Suppressor macrophage treated with lipopolysaccharide for 4 hours (primary cell): ENCODE data around the gene VPREB1.
A peak's percentile ranks its signal among the peaks of the same experiment; 100 is the strongest.
"Not testable (repeated sequence)": the region's sequence is repeated elsewhere in the genome, so short reads cannot be mapped to it uniquely, and the experiment has no call there.

Experiments
- DNase-seq: peaks from one replicate; pipeline ENCODE4 v3.0.0-alpha.2; 2020

Gene VPREB1, protein sequence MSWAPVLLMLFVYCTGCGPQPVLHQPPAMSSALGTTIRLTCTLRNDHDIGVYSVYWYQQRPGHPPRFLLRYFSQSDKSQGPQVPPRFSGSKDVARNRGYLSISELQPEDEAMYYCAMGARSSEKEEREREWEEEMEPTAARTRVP

DNA sequence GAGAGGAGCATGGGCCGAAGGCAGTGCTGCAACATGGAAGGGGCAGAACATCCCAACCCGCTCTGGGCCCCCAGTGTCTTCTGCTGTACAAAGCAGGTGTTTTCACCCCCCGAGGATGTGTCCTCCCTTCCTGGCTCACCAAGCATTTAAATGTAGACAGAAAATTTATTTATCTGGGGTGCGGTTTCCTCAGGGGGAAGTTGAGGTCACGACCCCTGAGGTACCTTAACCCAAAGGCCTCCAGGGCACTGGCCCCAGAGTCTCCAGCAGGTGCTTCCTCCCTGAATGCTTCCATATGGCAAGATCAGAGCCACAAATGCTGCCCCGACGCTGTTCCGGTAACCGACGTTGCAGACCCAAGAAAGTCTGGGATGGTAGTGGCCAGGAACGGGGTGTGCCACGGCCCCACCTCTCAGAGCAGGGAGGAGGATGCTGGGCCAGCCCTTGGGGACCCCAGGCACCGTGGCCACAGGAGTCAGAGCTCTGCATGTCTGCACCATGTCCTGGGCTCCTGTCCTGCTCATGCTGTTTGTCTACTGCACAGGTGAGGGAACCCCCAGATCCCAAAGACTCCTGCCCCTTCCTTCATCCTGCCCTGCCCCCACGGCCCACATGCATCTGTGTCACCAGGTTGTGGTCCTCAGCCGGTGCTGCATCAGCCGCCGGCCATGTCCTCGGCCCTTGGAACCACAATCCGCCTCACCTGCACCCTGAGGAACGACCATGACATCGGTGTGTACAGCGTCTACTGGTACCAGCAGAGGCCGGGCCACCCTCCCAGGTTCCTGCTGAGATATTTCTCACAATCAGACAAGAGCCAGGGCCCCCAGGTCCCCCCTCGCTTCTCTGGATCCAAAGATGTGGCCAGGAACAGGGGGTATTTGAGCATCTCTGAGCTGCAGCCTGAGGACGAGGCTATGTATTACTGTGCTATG lies at the start of gene VPREB1:
VPREB1 (plus strand) TSS at position 471 of the 935 bp plus-strand sequence; CDS start at position 499, 28 bp downstream.
- DNase-seq: no peak

DNA sequence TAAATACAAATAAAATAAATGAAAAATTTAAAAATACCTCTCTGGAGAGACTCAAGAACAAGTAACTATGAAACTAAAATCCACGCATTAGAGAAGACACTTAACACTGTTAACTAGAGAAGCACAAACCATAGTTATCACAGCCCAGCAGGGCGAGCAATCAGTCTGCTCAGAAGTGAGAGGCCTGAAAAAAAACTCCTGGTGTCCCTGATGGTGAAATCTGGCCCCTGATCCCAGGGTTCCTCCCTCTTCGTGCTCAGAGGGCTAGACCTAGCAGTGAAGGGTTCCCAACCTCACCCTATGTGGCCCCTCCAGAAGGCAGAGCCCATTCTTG lies 49.7 kb upstream of the VPREB1 start:
- no peak for DNase-seq

DNA sequence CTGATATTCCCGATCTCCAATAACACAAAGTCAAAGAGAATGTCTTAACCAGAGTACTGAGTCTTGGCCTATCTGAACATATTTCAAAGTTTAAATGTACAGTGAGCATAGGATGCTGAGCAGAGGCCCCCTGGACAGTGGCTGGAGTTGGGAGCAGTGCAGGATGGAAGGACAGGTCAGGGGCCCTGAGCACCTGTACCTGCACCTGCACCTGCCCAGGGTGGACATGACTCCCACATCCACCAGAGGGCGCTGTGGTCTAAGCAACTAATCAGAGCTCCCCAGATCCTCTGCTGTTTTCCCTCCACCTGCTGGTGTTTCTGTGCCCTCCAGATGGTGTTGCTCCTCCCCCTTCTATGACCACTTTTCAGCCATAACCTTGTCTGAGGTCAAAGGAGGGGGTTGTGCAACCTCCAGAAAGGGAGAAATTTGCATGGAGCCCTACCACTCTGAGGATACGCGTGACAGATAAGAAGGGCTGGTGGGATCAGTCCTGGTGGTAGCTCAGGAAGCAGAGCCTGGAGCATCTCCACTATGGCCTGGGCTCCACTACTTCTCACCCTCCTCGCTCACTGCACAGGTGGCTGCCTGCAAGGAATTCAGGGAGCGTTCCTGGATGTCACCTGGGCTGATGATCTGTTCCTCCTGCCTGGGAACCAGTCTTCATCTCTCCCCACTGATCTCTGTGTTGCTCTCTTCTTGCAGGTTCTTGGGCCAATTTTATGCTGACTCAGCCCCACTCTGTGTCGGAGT lies 49.1 kb upstream of the VPREB1 start:
- DNase-seq: peak; percentile 57

DNA sequence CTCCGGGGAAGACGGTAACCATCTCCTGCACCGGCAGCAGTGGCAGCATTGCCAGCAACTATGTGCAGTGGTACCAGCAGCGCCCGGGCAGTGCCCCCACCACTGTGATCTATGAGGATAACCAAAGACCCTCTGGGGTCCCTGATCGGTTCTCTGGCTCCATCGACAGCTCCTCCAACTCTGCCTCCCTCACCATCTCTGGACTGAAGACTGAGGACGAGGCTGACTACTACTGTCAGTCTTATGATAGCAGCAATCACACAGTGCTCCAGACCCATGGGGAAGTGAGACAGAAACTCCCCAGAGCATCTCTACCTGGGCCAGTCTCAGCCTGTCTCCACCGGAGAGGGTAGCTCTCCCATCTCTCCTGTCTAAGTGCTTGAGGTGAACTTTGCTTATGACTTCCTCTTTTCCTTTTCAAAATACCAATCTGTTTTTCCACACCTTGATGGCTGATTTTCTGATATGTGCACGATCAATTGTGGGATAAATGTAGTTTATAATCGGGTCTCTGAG lies 48.5 kb upstream of the VPREB1 start:
- DNase-seq: no peak

DNA sequence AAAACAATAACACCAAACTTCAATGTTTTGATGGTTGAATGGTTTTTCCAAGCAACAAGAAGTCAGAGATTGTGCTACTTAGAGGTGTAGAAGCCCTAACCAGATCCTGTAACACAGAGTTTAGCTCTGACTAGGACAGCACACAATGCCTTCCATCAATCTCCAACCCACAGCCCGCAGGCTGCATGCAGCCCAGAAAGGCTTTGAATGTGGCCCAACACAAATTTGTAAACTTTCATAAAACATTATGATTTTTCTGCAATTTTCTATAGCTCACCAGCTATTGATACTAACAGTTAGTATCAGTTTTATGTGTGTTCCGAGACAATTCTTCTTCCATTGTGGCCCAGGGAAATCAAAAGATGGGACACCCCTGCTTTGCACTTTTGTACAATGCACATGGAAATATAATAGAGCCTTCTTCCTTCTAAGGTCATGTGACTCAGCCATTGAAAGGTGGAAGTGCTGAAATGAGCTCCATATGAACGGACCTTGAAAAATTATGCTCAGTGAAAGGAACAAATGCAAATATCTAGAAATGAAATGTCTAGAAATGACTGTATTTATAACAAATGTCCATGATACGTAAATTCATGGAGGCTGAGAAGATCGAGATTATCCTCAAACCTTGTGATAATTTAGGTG lies 47.6 kb upstream of the VPREB1 start:
- DNase-seq: no peak

DNA sequence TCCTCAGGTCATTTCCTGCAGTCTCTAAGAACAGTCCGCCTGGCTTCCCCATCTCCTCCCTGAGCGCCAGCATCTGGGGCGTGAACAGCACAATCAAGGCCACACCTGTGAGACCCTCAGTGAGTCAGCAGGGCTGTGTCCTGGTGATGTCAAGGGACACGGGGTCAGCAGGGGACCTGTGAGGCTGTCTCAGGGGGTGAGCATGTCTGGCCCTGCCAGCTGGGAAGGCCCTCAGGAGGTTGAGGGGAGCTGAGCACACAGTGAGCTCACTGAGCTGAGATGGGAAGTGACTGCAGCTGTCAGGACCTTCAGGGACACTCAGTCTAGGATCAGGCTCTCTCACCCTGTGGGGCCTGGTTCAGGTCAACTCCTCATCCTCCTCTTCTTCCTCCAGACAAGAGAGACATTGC lies 46.6 kb upstream of the VPREB1 start:
- DNase-seq: no peak

DNA sequence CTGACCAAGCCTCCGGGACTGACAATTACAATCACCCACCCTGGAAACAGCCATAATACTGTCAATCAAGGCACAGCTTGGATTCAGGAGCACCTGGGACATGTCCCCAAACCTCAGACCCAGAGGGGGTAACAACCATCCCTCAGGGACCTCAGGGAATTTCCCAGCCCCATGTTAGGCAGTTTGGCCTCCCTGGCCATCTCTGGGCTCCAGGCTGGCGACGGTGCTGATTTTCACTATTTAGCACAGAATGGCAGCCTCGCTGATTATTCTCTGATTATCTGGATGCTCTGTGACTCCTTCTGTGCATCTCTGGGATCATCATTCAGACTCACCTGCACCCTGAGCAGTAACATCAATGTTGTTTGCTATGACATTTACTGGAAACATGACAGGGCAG lies 45.8 kb upstream of the VPREB1 start:
- DNase-seq: no peak

DNA sequence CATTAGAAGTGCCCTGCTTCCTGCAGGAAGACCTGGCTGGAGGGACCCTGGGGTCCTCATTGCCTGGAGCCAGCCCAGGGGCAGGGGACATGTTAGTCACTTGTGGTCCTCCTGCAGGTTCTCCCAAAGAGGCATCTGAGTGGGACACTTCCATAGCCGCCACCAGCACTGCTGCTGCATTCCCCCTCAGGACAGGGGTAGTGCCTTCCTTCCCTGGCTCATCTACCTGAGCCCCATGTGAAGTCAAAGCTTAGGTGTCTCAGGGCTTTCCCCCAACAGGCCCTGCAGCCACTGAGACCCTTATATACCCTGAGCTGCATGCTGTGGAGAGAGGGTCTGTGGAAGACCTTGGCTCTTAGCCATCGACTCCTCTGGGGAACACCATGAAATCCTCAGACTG lies 45.0 kb upstream of the VPREB1 start:
- no peak for DNase-seq

DNA sequence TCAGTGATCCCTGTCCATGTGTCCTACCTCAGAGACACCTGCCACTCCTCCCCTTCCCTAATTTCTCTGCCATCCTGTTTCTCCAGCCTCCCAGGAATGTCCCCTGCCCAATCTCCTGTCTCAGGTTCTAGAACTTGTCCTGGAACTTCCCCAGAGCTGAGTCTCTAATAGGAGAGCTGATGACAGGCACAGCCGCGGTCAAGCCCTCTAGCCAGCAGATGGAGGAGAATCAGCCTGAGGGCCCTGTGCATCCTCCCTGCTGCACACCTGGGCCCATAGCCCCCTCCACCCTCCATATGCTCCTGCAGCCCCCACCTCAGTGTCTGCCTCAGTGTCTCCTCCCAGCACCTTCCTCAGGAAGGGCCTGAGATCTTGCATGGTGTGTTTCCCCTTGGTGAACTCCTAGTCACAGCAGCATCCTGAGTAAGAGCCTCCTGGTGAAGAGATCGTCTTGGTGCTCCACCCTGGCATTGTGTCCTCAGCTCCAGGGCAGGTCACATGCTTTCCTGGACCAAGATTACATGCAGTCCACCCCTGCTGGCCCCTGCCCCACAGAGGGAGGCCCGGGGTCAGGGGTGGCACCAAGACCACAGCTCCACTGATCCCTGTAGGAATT lies 43.9 kb upstream of the VPREB1 start:
- no peak for DNase-seq

DNA sequence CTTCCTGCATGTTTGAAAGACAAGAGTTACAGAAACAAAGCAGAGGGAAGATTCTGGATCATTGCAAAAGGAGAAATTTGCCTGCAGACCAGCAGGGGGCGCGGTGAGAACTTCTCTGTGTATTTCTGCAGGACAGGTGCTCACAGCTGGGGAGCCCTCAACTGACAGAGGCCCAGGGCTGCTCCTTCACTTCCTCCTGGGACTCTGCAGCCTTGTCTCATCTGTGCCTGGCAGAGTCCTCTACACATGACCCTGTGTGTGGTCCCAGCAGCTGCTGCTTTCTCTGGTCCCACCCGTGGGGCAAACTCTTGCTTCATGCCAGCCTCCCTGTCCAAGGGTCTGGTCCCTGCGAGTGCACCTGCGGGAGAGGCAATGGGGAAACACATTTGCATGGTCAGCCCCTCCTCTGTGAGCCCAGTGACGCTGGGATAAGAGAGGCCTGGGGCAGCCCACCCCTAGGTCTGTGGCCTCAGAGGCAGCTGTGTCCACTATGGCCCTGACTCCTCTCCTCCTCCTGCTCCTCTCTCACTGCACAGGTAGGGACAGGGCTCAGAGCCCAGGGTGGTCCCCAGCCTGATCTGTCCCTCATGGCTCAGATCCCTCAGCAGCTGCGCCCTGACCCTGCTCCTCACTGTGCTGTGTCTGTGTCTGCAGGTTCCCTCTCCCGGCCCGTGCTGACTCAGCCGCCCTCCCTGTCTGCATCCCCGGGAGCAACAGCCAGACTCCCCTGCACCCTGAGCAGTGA lies 43.2 kb upstream of the VPREB1 start:
- DNase-seq: peak; percentile 56

DNA sequence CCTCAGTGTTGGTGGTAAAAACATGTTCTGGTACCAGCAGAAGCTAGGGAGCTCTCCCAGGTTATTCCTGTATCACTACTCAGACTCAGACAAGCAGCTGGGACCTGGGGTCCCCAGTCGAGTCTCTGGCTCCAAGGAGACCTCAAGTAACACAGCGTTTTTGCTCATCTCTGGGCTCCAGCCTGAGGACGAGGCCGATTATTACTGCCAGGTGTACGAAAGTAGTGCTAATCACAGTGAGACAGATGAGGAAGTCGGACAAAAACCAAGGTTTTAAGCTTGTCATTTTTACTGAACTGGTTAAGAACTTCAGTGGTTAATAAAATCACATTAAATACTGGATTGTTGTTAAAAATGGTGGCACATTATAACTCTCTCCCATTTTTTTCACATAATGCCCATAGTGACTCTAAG lies 42.6 kb upstream of the VPREB1 start:
- DNase-seq: no peak

DNA sequence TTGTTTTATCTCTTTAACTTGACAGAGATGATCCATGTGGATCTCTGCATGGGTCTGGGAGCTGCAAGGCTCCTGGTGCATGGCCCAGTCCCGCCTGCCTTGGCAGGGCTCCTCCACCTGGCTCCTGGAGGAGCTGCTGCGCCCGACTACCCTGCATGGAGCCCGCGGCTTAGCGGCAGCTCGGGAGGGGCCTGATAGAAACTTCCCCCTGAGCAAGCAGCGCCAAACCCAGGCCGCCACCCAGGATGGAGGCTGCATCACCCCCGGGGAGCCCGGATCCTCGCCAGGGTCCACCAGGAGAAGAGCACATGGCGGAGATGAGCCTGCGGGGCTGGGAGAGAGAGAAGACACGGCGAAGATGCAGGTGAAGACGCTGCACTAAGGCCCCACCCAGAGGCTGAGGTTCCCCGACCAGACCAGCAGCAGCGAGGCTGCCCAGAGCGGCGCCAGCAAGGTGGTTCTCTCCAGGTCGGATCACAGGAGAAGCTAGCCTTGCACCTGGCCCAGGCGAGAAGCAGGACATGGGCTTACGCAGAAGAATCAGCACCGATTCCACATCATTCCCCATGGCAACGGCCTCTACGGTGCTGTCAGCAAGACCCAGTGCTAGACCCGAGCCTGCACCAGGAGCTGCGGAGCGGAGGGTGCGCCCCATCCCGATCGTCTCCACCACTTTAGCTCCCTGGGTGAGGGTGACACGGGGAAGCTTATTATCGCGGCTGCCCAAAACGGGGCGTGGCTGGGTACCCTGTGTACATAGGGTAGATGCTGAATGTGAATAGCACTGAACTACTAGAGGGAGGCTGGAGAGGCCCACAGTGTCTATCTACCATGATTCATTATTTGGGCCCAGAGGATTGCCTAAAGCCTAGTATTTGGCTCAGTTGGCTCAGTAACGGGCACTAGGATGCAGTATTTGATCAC lies 41.3 kb upstream of the VPREB1 start:
- DNase-seq: no peak

DNA sequence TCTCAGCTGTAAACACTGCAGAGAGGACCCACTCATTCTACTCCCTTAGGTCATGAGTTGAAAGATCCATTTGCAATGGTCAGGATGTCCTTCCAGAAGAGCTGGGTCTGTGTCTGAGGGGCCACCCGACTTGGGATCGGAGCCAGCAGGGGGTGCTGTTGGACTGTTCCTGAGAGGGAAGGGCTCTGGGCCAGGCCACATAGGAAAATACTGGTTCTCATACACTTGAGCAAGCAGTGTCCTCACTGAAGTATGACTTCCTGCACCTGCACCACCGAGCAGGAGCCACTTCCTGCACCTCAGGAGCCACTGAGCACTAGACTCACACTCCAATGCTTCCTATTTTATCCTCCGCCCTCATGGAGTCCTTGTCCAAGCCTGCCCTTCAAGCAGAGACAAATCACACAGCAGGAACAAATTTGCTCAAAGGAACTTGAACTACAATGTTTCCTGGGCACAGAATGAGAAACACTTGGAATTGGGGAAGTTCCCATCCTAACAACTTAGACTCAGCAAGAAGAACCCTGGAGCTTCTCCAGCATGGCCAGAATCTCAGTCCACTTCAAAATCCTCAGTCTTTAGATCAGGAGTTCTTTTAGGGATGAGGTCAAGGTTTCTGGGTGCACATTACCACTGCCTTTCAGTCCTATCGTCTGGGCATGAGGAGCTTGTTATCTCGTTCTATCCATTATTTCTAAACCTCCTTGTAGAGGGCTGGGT lies 36.6 kb upstream of the VPREB1 start:
- DNase-seq: peak; percentile 84

DNA sequence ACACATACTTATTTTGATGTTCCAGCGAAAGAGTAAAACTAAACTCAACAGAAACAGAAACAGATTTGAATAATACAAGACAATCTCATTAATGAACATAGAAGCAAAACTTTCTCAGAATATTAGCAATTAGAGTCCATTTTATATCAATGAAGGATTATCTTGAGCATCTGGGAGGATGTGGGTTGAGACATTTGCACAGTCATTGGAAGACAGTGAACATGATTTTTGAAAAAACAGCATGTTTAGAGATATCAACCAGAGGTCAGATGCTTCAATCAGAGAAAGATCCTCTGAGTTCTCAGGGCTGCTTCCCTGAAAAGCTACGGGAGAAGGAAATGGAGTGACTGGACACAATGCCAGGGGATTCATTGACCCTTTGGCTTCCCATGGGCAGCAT lies 35.9 kb upstream of the VPREB1 start:
- no peak for DNase-seq

DNA sequence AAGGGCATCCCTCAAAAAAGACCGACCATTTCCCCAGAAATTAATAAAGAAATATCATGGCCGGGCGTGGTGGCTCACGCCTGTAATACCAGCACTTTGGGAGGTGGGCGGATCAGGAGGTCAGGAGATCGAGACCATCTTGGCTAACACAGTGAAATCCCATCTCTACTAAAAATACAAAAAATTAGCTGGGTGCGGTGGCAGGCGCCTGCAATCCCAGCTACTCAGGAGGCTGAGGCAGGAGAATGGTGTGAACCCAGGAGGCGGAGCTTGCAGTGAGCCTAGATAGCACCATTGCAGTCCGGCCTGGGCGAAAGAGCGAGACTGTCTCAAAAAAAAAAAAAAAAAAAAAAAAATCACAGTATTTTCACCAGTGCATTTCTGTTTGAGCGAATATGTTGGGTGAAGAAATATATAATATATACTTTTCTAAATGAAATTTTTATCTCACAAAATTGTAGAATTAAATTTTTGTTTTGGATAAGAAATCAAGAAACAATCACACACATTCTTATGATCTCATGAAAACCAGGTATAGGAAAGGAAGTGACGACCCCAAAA lies 35.4 kb upstream of the VPREB1 start:
- not testable (repeated sequence) for DNase-seq

DNA sequence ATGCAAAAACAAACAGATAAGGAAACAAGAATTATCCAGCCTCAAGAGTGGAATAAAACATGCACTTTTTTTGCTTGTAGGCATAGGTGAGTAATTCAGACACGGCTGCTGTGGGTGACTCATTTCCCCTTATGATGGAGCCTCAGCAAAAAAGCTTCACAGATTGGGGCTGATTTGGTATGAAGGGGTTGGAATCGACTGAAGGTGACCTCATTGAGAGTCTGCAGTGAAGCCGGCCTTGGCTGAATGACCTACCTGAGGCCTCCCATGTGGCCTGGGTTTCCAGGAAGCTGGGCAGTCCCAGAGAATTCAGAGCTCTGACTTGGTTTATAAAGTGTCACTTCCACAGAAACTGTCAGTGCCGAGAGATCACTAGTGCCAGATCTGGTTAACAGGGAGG lies 34.2 kb upstream of the VPREB1 start:
- DNase-seq: peak; percentile 8

DNA sequence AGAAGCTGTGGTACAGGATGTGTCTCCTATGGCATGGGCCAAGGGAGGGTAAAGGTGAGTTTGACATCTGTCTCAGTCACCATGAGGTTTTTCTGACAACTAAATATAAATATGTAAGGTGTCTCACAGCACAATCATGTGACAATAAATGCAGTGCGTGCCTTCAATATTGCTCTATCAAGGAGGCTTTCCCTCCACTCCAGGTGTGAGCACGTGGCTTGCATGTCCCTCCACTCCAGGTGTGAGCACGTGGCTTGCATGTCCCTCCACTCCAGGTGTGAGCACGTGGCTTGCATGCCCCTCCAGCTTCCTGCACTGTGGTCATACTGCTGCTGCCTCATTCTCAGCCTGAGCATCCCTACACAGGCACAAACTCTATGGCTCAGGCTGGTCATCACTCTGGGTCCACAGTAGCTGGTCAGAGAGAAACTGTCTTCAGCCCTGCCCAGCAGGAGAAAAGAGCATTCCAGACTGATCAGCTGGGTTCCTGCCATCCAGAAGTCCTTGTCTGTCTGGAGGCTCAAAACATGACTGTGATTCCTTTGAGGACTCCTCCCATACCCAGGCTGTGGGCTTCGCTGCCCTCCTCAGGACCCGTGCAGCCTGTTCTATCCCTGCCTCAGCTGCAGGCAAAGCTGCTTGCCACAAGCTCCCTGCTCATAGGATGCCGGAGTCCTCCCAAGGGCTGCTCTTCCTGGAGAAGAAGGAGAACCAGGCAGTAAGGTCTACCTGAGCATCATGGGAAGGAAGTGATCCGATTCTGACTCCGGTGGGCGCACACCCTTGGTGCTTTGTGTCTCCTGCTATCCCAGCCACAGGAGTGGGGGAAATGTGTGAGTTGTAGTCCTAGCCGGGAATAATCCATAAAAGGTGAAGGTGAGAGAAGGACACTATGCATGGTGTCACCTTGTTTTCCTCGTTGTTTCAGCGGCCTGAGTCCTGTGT lies 33.4 kb upstream of the VPREB1 start:
- no peak for DNase-seq

DNA sequence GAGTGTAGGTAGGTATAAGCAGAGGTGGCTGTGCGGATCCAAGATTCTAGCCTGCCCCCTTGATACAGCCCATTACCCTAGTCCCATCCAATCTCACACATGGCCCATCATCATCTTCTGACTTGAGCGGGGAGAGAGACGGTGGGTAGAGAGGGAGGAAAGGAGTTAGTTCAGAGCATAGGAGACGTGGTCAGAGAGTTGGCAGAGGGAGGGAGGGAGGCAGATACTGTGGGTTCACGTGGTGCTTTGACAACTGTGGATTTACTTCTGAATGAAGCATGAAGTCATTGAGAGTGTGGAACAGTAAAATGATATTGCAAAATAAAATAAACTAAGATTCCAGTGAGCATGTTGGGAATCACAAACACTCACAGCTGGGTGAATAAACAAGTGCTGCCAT lies 31.4 kb upstream of the VPREB1 start:
- no peak for DNase-seq
